HL-60/S4 (cell line): ENCODE results near the gene C2orf81.
"Not testable (repeated sequence)": the region's sequence is repeated elsewhere in the genome, so short reads cannot be mapped to it uniquely, and the experiment has no call there.

Experiments
- in situ Hi-C: fragments of 300-500 bp; cut with MboI; formaldehyde crosslinking; loops from 2 replicates; pipeline ENCODE4 v1.14.3; 2022; ENCODE audit warnings: low sequenced_read_pairs

C2orf81 gene

GRCh38 chr2:74421221-74421870 is at the start of gene C2orf81, which contains the start of gene WDR54:
TSS of gene C2orf81 (minus strand) at chr2:74421619. CDS start at chr2:74421560, 59 bp downstream.
TSS of gene WDR54 (plus strand) at chr2:74421730. CDS start at chr2:74422154, 424 bp downstream.
- in situ Hi-C loops: no loop called here

DNA sequence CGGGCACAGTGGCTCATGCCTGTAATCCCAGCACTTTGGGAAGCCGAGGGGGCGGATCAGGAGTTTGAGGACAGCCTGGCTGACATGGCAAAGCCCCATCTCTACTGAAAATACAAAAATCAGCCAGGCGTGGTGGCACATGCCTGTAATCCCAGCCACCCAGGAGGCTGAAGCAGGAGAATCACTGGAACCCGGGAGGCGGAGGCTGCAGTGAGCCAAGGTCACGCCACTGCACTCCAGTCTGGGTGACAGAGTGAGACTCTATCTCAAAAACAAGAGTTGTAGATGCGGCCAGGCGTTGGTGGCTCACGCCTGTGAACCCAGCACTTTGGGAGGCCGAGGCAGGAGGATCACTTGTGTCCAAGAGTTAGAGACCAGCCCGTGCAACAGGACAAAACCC is 49.3 kb upstream of the C2orf81 start:
- in situ Hi-C loops: not testable (repeated sequence)

- in situ Hi-C loops: no loop called here
These were observed 43.0 kb upstream of the C2orf81 start for GRCh38 chr2:74464406-74464805.

DNA sequence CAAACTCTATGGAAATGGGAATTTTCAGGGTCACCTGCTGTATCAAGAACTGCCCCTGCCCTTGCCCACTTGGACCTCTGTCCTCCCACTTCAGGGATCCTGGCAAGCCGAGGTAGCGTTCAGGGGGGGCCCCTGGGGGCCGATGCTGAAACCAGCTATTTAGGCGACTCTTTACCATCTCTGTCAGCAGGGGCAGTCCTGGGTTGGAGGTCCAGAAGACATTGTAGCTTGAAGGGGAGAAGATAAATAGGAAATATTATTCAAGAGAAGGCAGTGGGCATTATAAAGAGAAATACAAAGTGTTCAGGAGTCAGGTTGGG is 41.3 kb upstream of the C2orf81 start:
- in situ Hi-C loops: no loop called here

- in situ Hi-C loops: no loop called here
These were observed 40.8 kb upstream of the C2orf81 start for GRCh38 chr2:74462054-74462785.

DNA sequence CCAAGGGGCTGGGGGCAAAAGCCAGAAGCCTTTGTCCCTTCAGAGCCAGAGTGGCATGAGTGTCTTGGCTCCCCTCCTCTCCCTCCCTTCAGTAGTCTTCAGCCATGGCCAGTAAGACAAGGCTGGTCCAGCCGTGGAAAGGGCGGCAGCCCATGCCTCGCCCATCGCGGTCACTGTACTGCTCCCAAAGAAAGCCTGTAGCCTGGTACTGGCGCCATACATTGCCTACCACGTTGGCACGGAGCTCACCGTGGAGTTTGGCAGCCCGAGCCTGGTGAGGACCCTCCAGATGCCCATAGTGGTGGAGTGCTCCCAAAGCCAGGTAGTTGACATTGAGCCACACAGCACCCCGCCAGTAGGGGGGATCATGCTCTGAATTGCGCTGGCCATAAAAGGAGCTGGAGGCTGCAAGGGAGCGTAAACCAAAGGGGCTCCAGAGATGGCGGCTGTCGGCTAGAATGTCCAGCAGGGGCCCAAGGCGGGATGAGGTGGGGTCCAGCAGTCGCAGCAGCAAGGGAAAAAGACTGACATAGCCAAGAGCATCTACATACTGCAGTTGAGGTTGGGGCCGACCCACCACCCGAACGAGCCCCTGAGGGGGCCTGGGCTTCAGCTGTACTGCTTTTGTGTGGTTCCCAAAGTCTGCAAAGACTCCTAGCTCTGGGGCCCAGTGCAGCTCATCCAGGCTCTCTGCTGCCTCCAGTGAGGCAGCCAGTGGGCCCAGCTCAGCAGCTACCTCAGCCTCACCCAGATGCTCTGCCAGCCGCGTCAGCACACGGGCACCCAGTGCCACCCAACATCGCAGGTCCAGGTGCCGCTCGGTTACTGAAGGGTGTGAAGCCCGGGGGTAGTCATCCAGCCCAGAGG is 40.0 kb upstream of the C2orf81 start:
- in situ Hi-C loops: no loop called here

GRCh38 chr2:74460187-74460586 is 38.8 kb upstream of the C2orf81 start:
- in situ Hi-C loops: not testable (repeated sequence)

DNA sequence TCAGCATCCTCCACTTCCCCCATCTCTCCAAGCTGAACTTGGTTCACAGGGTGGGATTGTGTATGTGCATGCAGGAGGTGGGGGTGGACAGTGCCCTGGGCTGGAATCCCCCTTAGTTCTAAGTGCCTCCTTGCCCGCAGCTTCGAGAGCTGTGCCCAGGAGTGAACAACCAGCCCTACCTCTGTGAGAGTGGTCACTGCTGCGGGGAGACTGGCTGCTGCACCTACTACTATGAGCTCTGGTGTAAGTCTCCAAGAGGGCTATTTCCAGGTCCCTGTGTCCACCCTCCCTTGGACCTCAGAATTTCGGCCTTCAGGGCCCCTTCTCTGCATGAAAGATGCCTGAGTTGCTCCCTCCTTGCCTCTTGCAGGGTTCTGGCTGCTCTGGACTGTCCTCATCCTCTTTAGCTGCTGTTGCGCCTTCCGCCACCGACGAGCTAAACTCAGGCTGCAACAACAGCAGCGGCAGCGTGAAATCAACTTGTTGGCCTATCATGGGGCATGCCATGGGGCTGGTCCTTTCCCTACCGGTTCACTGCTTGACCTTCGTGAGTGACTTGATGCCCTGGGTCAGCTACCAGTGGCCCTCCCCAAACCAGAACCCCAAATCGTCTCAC is 38.2 kb upstream of the C2orf81 start:
- in situ Hi-C loops: loop anchor here (10.0 kb wide), 1 partner anchor 125 kb away; no protein-coding TSS in a partner anchor

GRCh38 chr2:74458938-74459363 is 37.5 kb upstream of the C2orf81 start:
- in situ Hi-C loops: loop anchor here (10.0 kb wide), 1 partner anchor 126 kb away; no protein-coding TSS in a partner anchor

- in situ Hi-C loops: loop anchor here (10.0 kb wide), 1 partner anchor 126 kb away; no protein-coding TSS in a partner anchor
These were observed 36.9 kb upstream of the C2orf81 start, which contains the start of gene WBP1 for GRCh38 chr2:74458132-74458937. TSS of gene WBP1 (plus strand) at chr2:74458438. CDS start at chr2:74458603, 165 bp downstream.

DNA sequence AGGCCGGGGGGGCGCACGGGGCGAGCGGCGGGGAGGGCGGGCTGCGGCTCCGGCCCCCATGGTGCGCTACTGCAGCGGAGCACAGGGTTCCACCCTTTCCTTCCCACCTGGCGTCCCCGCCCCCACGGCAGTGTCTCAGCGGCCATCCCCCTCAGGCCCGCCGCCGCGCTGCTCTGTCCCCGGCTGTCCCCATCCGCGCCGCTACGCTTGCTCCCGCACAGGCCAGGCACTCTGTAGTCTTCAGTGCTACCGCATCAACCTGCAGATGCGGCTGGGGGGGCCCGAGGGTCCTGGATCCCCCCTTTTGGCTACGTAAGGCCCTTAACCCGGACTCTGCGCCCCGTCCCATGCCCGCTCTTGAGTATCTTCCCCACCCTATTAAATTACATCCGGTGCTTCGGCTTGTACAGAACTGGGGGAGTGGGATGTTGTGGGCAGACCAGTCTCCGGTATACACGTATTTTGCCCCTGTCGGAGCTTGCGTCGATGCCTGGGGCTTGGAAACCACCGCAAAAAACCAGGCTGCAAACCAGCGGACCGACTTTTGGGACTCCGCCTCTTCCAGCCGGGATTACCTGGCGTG is 36.2 kb upstream of the C2orf81 start:
- in situ Hi-C loops: loop anchor here (10.0 kb wide), 1 partner anchor 127 kb away; no protein-coding TSS in a partner anchor

GRCh38 chr2:74457129-74457548 is 35.7 kb upstream of the C2orf81 start:
- in situ Hi-C loops: loop anchor here (10.0 kb wide), 1 partner anchor 128 kb away; no protein-coding TSS in a partner anchor

- in situ Hi-C loops: loop anchor here (10.0 kb wide), 1 partner anchor 130 kb away; no protein-coding TSS in a partner anchor
These were observed 33.5 kb upstream of the C2orf81 start, which contains the start of gene INO80B for GRCh38 chr2:74454654-74455511. TSS of gene INO80B (plus strand) at chr2:74455087. CDS start at chr2:74455117, 30 bp downstream.

GRCh38 chr2:74450570-74451190 is 29.3 kb upstream of the C2orf81 start:
- in situ Hi-C loops: loop anchor here (10.0 kb wide), 1 partner anchor 134 kb away; no protein-coding TSS in a partner anchor

DNA sequence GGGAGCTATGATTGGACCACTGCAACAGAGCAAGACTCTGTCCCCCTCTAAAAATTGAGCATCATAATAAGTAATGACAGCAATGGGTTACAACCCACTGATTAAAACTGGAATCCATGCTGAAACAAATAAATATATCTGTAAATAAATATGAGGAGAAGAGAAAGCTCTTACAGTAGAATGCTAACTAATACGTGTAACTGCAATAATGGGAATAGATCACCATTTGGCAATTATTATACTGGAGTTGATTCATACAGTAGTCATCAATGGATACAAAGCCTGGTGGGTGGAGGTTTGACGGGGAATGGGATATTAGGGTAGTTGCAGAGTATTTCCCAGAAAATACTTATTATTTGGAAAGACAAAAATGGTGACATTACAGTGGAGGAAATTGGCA is 27.4 kb upstream of the C2orf81 start:
- in situ Hi-C loops: no loop called here

DNA sequence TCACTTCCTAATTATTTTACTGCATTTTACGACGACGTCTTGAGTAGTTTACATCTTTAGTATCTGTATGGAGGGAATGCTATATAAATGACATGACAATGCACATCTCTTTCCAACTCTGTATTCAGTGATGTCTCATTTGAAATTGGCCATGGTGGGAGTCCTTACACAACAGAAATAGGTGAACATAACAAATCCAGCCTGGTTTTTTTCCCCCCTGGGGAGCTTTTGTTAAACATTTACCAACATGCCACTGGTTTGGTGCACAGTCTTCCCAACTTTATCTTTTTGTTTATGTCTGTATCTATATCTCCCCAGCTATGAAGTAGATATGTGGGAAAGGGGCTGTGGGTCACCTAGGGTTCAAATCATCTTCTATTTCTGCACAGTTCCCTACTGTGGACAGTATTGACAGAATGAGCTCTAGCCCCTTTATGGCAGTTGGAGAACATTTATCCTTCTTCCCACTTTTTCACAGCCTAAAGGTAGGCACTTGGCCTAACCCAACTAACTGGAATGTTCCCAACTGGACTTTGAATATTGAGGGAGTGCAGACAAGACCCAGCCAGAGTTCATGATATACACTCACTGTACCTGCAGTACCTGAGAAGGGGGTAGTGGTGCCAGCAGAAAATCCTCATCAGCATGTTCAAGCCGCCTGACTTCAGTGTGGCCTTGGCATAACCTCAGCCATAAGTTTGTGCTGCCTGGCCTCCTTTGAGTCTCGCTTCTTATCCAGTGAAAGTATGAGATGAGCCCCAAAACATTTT is 26.0 kb upstream of the C2orf81 start:
- in situ Hi-C loops: no loop called here
